ENCODE results near the gene SPATA20. TPM values are rescaled to one million over a fixed set of nuclear protein-coding genes. Genes with fewer than 3 reads are reported as not detected.
A peak's percentile ranks its signal among the peaks of the same experiment; 100 is the strongest.

Gene SPATA20
- total RNA-seq, 4 donors from 2014 or later, result 116 to 437 (median 228) TPM

DNA sequence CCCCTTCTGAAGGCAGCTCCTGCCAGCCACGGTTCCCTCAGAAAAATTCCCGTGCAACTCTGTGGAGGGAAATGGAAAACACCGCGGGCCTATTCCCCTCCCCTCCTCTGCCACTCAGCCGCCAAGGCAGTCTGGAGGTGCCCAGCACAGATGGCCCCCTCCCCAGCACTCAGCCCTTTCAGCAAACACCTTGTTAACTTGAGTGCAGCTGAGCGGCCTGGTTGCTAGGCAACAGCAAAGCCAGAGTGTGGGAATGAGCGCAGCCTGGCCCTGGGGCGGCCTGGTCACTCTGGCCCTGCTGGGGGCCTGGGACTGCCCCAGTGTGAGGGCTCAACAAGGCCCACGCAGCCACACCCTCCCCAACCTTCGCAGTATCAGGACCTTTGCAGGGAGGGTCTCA is 46.3 kb downstream of the SPATA20 start:
- intact Hi-C loops (cut with DNase I; ENCODE audit: low total_unique reads), result no loop called here
- no peak overlapping the region for H3K27ac ChIP-seq
- H3K36me3 ChIP-seq, result no peaks in the 10 kb centered on the region
- H3K27me3 ChIP-seq, result no peaks in the 10 kb centered on the region
- H3K9me3 ChIP-seq, result no peaks in the 10 kb centered on the region
- in situ Hi-C loops (cut with MboI; ENCODE audit: low pct_ligation_motif_present in 1 of 4, low pct_unique_long_range_greater_than_20kb in 1 of 4, low sequenced_read_pairs in 3 of 4), result no loop called here
- no peak overlapping the region for H3K4me3 ChIP-seq
- no peak for TF ChIP-seq EP300 (IDR thresholded peaks at IDR 0.05; ENCODE audit: low read depth)
- no peak for DNase-seq
- peaks cover 0 to 12% (median 4%) of the 10 kb centered on the region in 4 donors for H3K4me1 ChIP-seq
- 59% methylated on average over 8 of the region's 10 CpGs; no CpG with 5 or more reads in 1 of the 2 donors for WGBS, 2 donors (ENCODE audit: low coverage in 1 of 2)

DNA sequence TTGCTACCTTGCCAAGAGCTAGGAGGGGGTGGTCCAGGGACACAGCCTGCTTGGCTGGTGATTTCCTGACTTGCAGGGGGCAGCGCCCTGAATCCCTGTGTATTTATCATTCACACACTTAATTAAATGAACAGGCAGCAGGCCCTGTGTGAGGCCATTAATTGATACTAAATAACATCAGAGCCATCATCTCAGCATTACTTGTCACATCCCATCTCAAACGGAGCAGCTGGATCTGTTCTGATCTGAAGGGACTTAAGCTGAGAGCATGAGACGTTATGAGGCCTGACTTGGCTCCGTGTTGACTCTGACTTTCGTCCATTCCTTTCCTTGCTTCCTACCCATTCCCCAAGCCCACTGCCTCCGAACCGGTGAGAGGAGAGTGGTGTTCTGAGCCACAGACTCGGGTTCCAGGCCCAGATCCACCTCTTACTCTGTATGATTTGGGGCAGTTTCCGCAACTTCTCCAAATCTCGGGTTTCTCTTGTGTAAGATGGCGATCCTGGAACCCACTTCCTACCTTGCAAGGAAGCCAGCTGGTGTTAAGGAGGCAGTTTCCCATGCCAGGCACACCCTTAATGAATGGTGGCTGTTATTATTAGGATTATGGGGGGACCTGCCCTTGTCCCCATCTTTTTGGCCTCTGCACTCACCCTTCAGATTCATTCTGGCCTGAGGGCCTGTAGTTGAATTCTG is 47.3 kb downstream of the SPATA20 start:
- intact Hi-C loops (cut with DNase I; ENCODE audit: low total_unique reads), result no loop called here

GRCh38 chr17:50594892-50595291 is 47.9 kb downstream of the SPATA20 start:
- Histone ChIP-seq H3K9me3 (no peaks in the 10 kb centered on the region), H3K4me1 (no peaks in the 10 kb centered on the region), H3K27me3 (no peaks in the 10 kb centered on the region), H3K4me3 (no peak overlapping the region), H3K27ac (no peak overlapping the region), H3K36me3 (no peaks in the 10 kb centered on the region)
- DNase-seq, result no peak
- intact Hi-C loops (cut with DNase I; ENCODE audit: low total_unique reads) (no loop called here), in situ Hi-C loops (cut with MboI; ENCODE audit: low pct_ligation_motif_present in 1 of 4, low pct_unique_long_range_greater_than_20kb in 1 of 4, low sequenced_read_pairs in 3 of 4) (no loop called here)
- 90% methylated on average over 21 of the region's 21 CpGs; no CpG with 5 or more reads in 1 of the 2 donors for WGBS, 2 donors (ENCODE audit: low coverage in 1 of 2)
- no peak for TF ChIP-seq POLR2AphosphoS5 (IDR thresholded peaks at IDR 0.05)
- TF ChIP-seq CTCF (IDR thresholded peaks at IDR 0.05), result no peak
- no peak for TF ChIP-seq POLR2A (IDR thresholded peaks at IDR 0.05)
- TF ChIP-seq EP300 (IDR thresholded peaks at IDR 0.05; ENCODE audit: low read depth), result no peak

More for the DNA sequence above, 47.3 kb downstream of the SPATA20 start:
- H3K4me3 ChIP-seq, result no peak overlapping the region
- H3K9me3 ChIP-seq, result no peaks in the 10 kb centered on the region
- H3K27ac ChIP-seq, result no peak overlapping the region
- no peak for DNase-seq
- in situ Hi-C loops (cut with MboI; ENCODE audit: low pct_ligation_motif_present in 1 of 4, low pct_unique_long_range_greater_than_20kb in 1 of 4, low sequenced_read_pairs in 3 of 4), result no loop called here
- H3K27me3 ChIP-seq, result no peaks in the 10 kb centered on the region
- no peaks in the 10 kb centered on the region for H3K36me3 ChIP-seq
- TF ChIP-seq EP300 (IDR thresholded peaks at IDR 0.05; ENCODE audit: low read depth) (no peak), POLR2A (IDR thresholded peaks at IDR 0.05) (no peak), POLR2AphosphoS5 (IDR thresholded peaks at IDR 0.05) (no peak), CTCF (IDR thresholded peaks at IDR 0.05) (no peak)
- 76 to 84% methylated on average over 6 to 11 of the region's 11 CpGs for WGBS, 2 donors (ENCODE audit: low coverage in 1 of 2)
- peaks cover 0 to 5% (median 2%) of the 10 kb centered on the region in 4 donors for H3K4me1 ChIP-seq

GRCh38 chr17:50596191-50597037 is 49.4 kb downstream of the SPATA20 start:
- no peak for TF ChIP-seq EP300 (IDR thresholded peaks at IDR 0.05; ENCODE audit: low read depth)
- peak in 3 of 5 experiments; percentile 28 to 38 (median 36) for TF ChIP-seq CTCF (IDR thresholded peaks at IDR 0.05)
- 64% methylated on average over 34 of the region's 34 CpGs; no CpG with 5 or more reads in 1 of the 2 donors for WGBS, 2 donors (ENCODE audit: low coverage in 1 of 2)
- no peak overlapping the region for H3K27ac ChIP-seq
- H3K27me3 ChIP-seq, result no peaks in the 10 kb centered on the region
- no peaks in the 10 kb centered on the region for H3K9me3 ChIP-seq
- in situ Hi-C loops (cut with MboI; ENCODE audit: low pct_ligation_motif_present in 1 of 4, low pct_unique_long_range_greater_than_20kb in 1 of 4, low sequenced_read_pairs in 3 of 4), result no loop called here
- no peaks in the 10 kb centered on the region for H3K4me1 ChIP-seq
- H3K36me3 ChIP-seq, result no peaks in the 10 kb centered on the region
- DNase-seq, result peak; percentile 21
- intact Hi-C loops (cut with DNase I; ENCODE audit: low total_unique reads), result no loop called here
- H3K4me3 ChIP-seq, result no peak overlapping the region
